ENCODE results near the gene SHISA4.

SHISA4 gene

DNA sequence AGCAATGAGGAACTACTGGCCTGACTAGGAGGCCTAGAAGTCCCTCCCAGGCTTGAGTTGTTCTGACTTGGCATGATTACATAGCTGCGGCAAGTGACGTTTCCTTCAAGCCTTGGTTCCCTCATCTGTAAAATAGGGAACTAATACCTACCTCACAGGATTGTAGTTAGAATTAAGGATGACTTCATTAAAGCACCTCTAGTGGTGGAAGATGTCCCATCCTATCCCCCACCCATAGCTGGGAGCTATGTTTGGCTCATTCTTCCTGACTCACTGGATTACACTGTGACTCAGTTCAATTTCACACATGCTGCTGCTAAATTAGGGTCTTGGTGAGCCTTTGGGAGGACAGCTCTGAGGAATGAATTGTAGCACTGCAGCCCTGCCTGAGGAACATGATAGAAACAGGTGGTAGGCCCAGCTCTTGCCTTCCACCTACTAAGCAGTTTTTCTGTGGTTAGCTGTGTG lies 6.0 kb upstream of the SHISA4 start:
- DNase-seq (ENCODE audit: low read depth): peak; percentile 55

DNA sequence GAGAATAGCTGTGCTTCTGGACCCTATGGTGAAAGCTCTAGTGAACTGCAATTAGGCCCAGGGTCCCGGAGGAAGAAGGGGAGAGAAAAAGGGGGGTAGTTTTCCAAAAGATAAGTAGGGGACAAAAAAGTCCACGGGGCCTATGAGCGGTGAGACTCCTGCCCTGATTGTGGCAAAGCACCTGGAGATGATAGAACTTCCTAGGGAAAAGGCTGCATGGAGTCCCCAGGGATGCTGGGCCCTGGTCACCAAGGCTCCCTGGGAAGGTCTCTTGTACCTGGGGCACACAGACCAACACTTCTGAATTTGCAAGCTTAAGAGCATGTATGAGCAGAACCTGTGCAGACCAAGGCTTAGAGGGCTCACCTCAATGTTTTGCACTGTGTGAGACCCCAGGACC lies 5.4 kb upstream of the SHISA4 start:
- DNase-seq (ENCODE audit: low read depth): no peak

DNA sequence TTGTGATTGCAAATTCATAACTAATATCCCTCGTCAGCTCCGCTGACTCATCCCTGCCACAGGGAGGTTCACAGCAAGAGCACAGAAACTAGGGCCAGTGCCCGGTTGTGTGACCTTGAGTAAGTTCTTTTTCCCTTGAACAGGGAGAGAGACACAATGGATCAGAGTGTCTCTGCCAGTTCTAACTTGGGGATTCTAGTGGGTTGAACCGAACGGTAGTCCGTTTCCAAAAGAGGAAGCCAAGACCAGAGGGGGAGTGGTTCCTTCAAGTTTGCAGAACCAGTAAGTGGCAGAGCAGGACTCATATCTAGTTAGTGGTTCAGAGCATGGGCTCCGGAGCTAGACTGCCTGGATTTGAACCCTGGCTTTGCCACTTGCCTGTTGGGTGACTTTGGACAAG lies 4.9 kb upstream of the SHISA4 start:
- peak; percentile 64 for DNase-seq (ENCODE audit: low read depth)

DNA sequence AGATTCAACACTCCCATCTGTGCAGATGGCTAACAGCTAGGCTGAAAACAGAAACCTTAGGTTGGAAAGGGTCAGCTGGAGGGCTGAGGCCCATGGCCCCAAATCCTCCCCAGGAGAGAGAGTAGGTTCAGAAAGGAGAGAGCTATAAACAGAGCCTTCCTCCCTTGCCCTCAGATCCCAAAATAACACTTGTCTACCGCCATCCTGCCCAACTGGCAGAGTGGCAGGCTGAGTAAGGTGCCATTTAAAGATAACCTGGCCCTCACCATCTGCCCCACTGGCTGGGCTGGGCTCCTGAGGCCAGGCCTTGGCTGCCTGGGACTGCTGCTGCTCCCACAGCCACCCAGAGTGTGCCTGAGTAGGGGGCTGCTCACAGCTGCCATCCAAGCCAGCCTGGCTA lies 4.3 kb upstream of the SHISA4 start:
- DNase-seq (ENCODE audit: low read depth): no peak

DNA sequence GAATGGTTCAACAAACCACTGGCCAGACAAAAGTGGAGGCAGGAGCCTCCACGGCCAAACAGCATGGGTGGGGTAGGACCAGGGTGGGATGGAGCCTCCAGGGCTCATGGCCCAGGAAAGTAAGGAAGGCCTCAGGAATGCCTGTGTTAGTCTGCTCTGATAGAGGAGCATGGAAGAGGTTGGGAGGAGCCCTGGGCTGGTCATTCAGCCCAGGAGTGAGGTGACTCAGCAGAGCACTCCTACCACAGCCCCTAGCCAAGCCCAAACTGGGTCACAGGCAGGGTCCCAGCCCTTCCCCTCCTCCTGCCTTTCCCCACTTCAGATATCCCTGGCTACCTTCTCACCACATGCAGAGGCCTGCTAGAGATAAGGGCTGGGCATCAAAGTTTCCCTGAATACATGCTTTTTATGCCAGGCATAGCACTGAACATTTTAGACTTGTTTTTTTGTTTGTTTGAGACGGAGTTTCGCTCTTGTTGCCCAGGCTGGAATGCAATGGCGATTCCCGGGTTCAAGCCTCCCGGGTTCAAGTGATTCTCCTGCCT lies 3.1 kb upstream of the SHISA4 start:
- DNase-seq (ENCODE audit: low read depth): peak; percentile 67

DNA sequence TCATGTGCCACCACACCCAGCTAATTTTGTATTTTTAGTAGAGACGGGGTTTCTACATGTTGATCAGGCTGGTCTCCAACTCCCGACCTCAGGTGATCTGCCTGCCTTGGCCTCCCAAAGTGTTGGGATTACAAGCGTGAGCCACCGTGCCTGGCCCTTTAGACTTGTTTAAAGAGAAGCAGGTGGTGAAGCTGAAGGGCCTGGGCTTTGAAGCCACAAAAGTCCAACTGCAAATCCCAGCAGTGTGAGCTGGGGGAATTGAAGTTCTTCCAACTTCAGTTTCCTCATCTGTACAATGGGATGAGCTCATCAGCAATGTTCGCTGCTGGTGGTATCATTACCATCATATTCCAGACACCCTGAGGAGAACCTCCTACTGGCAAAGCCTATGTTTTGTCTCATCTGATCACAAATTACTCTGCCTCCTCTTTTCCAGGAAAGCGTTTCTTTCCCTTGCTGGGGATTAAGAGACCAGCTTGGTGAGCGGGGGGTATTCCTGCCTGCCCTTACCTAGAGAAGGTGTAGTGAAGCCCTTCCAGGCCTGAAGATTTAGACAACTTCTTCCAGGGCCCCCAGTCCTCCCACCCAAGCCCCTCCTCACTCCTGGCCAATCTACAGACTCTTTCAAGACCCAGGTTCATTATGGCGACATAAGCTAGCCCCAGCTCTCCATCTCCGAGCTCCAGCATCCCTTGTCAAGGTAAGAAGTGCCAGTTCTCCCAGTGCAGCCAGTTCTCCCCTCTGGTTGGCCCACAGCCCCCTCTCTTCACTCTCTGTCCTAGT lies 2.4 kb upstream of the SHISA4 start:
- no peak for DNase-seq (ENCODE audit: low read depth)

DNA sequence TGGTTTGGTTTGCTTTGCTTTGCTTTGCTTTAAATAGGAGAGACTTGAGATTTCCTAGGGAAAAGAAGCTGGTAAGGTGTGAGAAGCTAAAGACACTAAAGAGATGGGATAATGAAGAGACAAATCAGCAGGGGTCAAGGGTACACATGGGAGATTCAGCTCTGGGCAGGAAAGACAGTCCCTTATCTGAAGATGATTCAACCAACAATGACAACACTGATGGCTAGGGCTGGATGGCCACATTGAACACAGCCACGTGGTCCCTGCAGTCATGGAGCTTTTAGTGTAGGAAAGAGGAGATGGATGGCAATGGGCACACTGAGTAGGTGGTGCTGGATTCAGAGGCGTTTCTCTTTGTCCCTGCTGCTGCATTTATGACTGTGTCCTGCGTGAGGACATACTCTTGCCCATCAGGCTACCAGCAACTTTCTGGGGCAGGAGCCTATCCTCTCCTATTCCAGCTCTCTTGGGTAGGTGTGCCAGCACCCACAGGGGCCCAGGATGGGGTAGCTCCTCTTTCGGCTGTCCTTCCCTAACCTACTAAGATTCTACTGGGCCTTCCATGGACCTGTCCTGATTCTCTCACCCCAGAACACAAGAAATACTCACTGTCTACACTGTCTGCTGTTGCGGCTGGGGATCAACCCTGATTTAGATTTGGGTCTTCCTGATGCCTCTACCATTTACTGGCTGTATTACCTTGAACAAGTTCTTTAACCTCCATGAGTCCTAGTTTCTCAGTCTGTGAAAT lies 1.4 kb upstream of the SHISA4 start:
- DNase-seq (ENCODE audit: low read depth): no peak

DNA sequence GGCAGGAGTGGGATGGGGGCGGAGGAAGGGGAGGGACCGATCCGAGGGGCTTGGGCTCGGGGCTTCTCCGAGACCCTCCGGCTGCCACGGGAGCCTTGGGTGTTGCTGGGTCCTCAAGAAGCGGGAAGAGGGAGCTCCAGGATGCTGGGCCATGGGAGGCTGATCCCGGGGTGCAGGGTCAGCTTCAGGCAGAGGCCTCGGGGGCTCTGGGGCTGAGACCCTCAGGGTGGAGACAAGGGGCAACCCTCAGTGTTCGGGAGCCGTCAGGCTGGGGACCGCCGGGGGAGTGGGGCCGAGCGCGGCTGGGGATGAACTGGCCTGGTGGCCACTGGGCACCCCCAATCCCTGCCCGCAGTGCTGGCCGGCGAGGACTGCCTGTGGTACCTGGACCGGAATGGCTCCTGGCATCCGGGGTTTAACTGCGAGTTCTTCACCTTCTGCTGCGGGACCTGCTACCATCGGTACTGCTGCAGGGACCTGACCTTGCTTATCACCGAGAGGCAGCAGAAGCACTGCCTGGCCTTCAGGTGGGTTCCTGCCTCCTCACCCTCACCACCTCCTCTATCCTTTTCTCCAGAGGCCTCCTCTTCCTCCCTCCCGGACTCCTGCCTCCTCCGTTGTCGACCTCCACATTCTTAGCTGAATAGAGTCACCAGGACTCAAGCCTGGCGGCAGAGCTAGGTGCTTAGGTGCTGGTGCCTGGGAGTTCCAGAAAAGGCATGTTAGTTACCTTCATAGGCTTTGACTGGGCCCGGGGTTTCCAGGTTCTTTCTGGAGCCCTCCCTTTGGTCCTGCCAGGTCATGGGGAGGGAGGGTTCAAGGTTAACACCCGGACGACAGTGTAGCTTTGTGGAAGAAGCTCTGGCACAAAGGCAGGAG lies 631 bp downstream of the SHISA4 start:
- no peak for DNase-seq (ENCODE audit: low read depth)

DNA sequence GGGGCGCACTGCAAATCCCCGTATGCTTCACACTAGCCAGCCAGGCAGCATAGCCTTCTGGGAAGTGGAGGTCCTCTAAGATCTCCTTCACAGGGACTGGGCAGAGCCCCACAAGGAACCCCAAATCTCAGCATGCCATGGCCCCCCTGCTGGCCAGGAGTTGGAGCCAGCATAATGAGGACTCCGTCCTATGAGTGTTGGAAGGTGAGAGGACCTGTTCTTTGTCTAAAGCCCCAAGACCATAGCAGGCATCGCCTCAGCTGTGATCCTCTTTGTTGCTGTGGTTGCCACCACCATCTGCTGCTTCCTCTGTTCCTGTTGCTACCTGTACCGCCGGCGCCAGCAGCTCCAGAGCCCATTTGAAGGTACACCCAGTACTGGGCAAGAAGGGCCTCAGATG lies 1.5 kb downstream of the SHISA4 start:
- no peak for DNase-seq (ENCODE audit: low read depth)

DNA sequence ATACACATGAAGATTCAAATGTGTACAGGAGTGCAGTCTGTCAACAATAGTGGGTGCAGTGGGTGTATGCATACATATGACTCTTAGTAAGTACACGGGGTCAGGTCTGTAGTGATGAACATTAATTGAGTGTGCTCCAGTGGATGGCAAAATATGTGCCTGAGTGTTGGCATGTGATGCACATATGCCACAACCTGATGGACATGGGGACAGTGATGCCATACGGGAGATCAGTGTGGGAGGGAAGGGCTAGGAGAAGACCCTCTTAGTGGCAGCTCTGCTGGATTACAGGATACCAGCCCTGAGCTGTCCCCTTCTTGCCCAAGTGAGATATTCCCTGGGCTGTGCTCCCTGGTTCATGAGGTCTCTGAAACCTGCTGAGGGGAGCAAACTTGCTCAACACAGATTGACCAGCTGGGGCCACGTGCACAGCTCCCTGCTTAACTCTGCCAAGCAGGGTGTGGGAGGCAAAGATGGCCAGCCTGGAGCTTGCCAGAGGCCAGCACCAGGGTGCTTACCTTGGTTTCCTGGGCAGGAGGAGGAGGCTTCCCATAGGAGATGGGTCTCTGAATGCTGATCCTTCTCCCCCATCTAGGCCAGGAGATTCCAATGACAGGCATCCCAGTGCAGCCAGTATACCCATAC lies 2.2 kb downstream of the SHISA4 start:
- no peak for DNase-seq (ENCODE audit: low read depth)

DNA sequence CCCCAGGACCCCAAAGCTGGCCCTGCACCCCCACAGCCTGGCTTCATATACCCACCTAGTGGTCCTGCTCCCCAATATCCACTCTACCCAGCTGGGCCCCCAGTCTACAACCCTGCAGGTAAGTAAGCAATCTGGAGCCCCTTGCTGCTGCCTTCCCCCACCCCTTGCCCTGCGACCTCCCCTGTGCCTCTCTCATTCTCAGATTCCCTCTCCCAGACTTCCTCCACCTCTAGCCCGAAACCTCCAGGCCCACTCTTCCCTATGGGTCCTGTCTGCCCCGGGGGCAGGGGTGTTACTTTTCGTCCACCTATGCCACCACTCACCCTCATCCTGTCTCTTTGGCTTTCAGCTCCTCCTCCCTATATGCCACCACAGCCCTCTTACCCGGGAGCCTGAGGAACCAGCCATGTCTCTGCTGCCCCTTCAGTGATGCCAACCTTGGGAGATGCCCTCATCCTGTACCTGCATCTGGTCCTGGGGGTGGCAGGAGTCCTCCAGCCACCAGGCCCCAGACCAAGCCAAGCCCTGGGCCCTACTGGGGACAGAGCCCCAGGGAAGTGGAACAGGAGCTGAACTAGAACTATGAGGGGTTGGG lies 2.9 kb downstream of the SHISA4 start:
- DNase-seq (ENCODE audit: low read depth): no peak

DNA sequence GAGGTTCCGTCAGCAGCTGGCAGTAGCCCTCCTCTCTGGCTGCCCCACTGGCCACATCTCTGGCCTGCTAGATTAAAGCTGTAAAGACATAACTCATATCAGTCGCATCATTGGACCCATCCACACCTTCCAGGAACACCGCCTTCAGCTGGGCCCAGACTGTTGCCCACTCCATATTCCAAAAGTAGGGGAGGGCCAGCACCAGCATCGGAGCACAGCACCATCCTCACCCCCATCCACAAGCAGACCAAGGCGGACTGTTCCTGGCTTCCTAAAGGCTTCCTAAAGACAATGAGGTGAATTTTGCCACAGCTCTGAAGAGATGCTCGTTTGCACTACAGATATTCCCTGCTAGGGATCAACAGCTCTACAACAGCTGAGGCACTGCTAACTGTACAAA lies 3.5 kb downstream of the SHISA4 start:
- no peak for DNase-seq (ENCODE audit: low read depth)

DNA sequence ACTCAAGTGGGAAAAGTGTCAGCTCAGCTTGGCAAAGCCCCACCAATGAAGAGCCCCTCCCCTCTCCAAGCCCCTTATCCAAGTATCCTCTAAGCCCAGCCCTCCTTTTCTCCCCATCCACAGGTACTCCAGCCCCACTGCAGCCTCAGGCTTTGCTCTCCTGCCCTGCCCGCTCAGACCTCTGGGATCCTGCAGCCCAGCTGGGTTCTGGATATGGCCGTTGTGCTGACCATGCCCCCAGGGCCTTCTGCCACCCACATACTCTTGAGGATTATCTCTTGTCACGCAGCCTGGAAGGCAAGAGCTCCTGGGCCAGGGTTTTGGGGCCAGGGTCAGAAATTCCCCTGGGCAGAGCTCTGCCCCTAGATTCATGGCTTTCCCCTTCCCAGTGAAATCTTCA lies 4.7 kb downstream of the SHISA4 start:
- DNase-seq (ENCODE audit: low read depth): no peak

DNA sequence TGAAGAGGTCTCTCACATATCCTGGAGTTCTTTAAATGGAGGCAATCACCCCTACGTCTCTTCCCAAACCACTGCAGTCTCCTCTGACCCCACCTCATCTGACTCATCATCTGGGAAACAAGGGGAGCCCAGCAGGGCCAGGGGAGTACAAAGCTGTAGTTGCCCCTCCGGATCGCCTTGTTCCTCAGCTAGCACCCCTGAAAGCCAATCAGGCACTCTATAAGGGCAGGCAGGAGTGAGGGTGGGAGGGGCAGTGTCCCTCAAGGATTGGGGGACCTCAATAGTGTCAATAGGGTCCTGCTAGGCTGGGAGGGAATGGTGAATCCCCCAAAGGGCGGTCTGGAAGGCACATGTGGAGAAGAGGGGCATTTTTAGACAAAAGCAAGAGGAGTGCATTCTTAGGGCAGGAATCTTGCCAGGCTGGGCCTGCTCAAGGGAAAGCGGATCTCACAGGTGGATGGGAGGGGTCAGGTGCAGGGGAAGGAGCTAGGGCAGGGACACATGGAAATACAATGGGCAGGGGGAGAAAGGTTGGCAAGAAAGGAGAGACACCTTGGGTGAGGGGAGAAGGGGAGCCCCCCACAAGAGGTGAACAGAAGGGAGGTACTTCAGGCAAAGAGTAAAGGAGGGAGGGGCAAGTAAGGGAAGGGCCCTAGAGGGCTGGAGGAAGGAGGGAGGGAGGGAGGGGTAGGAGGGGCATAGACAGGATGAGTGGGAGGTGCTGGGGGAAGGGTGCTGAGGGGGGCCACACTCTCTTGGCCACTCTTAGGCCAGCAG lies 5.8 kb downstream of the SHISA4 start:
- no peak for DNase-seq (ENCODE audit: low read depth)

DNA sequence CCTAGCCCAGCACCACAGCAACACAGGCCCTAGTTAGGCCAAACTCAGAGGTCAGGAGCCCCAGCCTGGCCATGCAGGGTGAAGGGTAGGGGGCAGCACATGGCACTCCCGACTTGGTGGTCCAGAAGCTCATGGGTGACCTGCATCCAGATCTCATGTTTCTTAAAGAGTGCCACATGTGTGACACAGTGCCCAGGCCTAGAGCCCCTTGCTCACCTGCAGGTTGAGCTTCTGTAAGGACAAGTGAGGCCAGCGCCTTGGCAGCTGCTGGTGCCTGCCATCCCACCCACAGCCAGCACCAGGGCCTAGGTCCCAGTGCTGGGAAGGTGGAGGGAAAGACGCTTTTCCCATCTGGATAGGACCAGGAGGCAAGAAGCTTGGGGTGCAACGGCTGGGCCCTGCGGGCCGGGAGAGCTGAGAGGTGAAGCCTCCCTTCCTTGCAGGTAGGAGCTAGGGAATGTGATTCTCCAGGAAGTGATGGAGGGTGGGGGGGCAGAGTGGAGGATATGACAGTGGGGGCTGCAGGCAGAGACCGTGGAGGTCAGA lies 6.5 kb downstream of the SHISA4 start:
- no peak for DNase-seq (ENCODE audit: low read depth)

DNA sequence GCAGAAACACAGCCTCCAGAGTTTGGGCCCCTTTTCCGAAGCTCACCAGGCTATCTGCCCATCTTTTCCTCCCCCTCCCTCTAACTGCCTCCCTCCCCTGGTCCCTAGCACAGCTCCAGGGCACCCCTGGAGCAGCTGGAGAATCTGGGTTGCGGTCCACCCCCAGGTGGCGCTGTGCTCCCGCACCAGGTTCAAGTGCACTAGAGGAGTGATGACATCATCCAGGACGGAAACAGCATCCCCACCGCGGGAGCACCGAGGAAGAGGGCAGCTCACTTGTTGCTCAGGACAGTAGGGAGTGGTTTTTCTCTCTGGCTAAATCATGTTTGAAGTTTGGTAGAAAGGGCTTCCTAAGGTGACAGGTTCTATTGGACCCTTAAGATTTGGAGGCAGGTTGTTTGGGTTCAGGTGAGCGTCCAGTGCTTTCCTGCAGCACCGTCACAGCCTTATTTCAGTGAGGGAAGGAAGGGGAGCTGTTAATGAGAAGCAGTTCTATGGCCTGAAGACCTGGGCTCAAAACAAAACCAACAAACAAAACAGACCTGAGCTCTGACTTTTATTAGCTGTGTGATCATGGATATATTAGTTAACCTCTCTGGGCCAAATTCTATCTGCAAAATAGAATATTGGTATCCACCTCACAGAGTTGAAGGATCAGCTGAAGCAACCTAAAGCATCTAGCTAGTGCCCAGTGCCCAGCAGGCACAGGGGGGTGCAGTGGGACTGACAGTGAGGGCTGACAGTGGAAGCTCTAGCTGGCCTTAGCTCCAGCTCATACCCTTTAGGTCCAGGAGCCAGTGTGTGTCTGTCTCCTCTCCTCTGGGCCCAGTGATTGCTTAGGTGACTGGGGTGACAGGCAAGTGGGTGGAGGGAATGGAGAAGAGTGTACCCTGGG lies 7.5 kb downstream of the SHISA4 start:
- DNase-seq (ENCODE audit: low read depth): peak; percentile 85

DNA sequence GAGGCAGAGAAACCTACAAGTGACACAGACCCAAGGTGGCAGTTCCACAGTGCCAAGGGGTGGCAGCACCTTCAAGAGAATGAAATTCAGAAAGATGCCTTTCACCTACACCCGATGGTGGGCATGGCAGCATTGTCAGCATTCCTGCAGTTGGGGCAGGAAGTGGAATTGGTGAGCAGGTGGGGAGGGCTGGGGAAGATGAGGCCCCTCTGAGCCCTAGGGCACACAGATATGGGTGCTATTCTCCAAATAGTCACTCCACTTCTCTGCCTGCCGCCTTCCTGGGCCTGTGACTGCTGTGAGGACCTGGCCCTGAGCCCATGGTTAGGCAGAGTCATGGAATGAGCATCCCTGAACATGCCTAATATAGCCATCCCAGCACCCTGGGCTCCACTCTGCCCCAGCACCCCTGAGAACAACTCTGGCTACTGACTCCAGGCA lies 8.3 kb downstream of the SHISA4 start:
- no peak for DNase-seq (ENCODE audit: low read depth)

DNA sequence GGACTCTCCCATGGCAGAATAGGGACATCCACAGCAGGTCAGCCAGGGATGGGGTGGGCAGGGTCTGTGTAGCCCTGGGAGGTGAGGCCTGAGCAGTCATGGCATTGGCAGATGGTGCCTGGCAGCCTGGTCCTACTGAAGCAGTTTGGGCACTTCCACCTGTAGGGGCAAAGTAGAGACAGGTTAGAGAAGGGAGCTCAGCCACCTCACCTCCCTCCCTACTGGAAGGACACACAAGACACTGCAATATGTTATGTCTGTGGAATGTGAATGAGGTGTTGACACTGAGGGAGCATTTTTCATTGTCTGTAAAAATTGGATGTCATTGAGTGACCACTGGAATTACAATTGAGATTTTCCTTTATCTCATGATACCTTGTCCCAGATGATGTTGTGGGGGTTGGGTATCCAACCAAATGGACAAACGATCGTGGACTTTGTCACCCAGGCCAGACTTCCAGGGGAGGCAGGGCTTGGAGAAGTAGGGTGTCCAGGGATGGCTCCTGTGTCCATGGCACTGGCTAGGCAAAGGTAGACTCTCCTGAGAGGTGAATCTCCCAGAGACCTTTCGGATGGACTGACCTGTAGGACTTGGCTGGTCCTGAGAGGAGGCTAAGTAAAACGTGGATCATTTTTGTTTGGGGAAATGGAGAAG lies 9.7 kb downstream of the SHISA4 start:
- DNase-seq (ENCODE audit: low read depth): no peak

DNA sequence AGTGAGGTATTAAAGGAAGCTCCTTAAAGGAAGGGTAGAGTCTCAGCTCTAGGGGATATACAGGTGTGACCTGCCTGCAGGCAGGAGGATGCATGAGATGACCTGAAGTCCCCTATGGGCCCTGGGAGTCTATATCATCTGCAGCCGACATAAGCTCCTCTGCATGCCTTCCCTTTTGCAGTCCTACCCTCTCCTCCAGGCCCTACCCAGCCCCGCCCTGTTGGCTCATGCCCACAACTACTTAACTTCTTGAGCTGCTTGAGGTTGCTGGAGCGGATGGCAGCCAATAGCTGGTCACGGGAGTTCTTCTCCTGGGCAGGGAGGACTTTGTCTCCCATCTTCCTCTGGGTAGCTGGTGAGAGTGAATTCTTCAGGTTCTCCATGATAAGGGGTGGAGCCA lies 10.3 kb downstream of the SHISA4 start:
- DNase-seq (ENCODE audit: low read depth): no peak

Measured in amniotic epithelial cell (primary cell).